Measurements from ENCODE around the gene PPP4R3C. TPM values are rescaled to one million over a fixed set of nuclear protein-coding genes. Genes with fewer than 3 reads are reported as not detected.
"Not testable (repeated sequence)": the region's sequence is repeated elsewhere in the genome, so short reads cannot be mapped to it uniquely, and the experiment has no call there.

PPP4R3C gene
- total RNA-seq, 4 donors from 2014 or later = not detected

DNA sequence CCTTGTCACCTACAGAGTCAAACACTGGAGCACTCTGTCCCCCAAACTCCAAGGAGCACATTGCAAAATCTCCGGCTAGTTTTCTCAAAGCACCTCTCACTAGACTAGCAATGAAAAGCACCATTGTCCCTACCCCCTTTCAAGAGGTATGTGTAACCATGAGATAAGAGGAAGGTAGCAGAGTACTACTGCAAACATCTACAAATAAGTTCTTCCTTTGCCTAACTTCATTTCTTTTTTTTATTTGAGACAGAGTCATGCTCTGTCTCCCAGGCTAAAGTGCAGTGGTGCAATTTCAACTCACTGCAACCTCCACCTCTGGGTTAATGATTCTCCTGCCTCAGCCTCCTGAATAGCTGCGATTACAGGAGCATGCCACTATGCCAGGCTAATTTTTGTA is 17.7 kb downstream of the PPP4R3C start:
- ATAC-seq (ENCODE audit: low FRiP score) = no peak
- TF ChIP-seq, protein P1, sequence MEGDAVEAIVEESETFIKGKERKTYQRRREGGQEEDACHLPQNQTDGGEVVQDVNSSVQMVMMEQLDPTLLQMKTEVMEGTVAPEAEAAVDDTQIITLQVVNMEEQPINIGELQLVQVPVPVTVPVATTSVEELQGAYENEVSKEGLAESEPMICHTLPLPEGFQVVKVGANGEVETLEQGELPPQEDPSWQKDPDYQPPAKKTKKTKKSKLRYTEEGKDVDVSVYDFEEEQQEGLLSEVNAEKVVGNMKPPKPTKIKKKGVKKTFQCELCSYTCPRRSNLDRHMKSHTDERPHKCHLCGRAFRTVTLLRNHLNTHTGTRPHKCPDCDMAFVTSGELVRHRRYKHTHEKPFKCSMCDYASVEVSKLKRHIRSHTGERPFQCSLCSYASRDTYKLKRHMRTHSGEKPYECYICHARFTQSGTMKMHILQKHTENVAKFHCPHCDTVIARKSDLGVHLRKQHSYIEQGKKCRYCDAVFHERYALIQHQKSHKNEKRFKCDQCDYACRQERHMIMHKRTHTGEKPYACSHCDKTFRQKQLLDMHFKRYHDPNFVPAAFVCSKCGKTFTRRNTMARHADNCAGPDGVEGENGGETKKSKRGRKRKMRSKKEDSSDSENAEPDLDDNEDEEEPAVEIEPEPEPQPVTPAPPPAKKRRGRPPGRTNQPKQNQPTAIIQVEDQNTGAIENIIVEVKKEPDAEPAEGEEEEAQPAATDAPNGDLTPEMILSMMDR (IDR thresholded peaks at IDR 0.05) = no peak
- no peak for DNase-seq (ENCODE audit: low spot score)

DNA sequence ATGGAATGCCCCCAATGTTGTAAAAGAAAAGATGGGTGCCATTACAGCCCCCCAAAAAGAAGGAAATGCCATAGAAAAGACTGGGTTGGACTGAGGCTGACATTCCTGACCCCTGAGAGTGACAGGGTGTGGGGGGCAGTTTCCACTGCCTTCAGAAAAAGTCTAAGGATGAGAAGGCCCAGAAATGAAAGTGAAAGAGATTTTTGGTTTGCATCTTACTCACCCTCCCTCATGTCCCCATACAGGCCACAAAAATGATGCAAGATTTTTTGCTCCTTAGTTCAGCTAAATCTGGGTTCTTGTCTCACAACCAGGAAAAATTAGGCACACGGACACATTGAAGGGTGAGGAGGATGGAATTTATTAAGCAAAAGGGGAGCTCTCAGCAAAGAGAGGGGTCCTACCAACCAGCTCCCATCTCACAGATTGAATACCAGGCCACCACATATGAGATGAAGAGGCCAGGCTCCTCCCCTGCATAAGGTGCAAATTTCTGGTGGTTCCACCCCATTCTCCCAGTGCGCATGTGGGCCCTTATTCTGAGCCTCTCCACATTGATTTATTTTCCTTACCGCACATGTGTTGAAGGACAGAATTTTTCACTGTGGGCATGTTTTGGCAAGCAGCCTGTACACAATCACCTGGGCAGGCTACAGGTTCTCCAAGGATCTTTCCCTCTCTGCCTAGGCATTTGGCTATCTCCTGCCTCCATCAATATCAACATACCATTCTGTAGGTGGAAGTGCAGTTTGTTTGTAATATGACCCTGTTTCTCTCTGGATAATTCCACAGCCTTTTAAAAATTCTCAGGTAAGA is 18.8 kb downstream of the PPP4R3C start:
- ATAC-seq (ENCODE audit: low FRiP score) = no peak
- TF ChIP-seq, protein P1 (IDR thresholded peaks at IDR 0.05) = no peak
- no peak for DNase-seq (ENCODE audit: low spot score)

DNA sequence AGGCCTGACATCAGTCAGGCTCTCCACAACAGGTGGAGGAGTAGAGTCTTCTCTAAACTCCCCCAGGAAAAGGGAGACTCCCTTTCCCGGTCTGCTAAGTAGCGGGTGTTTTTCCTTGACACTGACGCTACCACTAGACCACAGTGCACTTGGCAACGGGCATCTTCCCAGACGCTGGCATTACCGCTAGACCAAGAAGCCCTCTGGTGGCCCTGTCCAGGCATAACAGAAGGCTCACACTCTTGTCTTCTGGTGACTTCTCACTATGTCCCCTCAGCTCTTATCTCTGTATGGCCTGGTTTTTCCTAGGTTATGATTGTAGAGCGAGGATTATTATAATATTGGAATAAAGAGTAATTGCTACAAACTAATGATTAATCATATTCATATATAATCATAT is 20.7 kb downstream of the PPP4R3C start:
- not testable (repeated sequence) for DNase-seq (ENCODE audit: low spot score); ATAC-seq (ENCODE audit: low FRiP score)

DNA sequence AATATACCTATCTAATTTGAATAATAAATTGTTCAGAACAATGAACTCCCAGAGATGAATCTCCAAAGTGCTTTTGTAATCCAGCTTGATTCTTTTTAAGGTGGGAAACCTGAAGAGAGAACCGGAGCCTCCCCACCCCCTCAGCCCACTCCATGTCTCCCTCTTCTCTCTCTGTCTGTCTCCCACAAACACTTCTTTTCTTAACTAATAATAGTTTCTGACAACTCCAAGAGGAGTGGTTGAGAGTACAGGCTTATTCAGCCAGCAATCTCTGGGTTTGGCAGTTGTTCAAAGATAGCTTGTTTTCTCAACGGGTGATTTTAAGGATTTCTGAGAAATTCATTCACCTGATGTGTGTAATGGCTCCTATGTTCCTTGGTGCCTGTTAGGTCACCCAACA is 23.4 kb downstream of the PPP4R3C start:
- TF ChIP-seq, protein P1 (IDR thresholded peaks at IDR 0.05) = no peak
- DNase-seq (ENCODE audit: low spot score) (no peak), ATAC-seq (ENCODE audit: low FRiP score) (no peak)

DNA sequence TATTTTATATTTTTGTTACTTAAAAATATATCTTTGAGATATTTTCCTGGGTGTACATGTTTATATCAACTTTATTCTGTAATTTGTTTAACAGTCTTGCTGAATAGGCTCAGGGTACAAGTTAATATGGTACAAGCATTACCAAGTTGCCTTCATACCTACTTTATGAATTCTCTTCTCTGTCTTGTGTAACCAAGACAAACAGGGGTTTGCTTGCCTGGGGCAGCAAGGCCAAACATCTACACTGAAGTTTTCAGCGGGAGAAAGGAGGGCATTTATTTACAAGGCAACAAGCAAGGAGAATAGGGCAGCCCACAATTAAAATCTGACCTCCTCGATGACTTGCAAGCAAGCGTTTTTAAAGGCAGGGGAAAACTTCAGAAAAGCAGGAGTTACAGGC is 24.2 kb downstream of the PPP4R3C start:
- ATAC-seq (ENCODE audit: low FRiP score) (no peak), DNase-seq (ENCODE audit: low spot score) (no peak)
- TF ChIP-seq, protein P1 (IDR thresholded peaks at IDR 0.05) = no peak

DNA sequence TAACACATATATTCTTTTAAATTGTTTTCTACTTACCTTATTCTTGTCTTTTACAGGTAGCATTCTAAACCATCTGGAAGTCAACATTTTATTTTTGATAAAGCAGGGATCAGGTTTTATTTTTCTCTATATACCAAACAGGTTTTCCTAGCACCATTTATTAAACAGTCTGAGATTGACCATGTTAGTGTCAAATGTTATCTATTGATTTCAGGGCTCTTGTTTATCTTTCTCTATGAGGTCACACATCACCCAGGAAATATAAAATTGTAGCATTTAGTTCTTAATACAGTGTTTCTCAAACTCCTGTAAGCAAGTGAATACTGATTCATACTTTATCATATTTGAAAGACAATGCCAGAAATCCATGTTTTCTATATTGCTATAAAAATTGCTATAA is 28.1 kb downstream of the PPP4R3C start:
- ATAC-seq (ENCODE audit: low FRiP score) (no peak), DNase-seq (ENCODE audit: low spot score) (no peak)
- TF ChIP-seq, protein P1 (IDR thresholded peaks at IDR 0.05) = no peak

Other genes with a start within 250 kb of the PPP4R3C start
- not detected for gene DCAF8L2, start 127.0 kb upstream of the PPP4R3C start, total RNA-seq